GM19372 (cell line): ENCODE data around the gene CRTC2.
"Not testable (repeated sequence)": the region's sequence is repeated elsewhere in the genome, so short reads cannot be mapped to it uniquely, and the experiment has no call there.

Source experiments
- ATAC-seq: cut with Tn5 transposase; IDR thresholded peaks from one replicate; pipeline ENCODE4 v1.9.1; 2021; ENCODE audit warnings: mild to moderate bottlenecking, low read depth, moderate library complexity; ENCODE audit not compliant: unreplicated experiment

The CRTC2 gene, protein sequence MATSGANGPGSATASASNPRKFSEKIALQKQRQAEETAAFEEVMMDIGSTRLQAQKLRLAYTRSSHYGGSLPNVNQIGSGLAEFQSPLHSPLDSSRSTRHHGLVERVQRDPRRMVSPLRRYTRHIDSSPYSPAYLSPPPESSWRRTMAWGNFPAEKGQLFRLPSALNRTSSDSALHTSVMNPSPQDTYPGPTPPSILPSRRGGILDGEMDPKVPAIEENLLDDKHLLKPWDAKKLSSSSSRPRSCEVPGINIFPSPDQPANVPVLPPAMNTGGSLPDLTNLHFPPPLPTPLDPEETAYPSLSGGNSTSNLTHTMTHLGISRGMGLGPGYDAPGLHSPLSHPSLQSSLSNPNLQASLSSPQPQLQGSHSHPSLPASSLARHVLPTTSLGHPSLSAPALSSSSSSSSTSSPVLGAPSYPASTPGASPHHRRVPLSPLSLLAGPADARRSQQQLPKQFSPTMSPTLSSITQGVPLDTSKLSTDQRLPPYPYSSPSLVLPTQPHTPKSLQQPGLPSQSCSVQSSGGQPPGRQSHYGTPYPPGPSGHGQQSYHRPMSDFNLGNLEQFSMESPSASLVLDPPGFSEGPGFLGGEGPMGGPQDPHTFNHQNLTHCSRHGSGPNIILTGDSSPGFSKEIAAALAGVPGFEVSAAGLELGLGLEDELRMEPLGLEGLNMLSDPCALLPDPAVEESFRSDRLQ

DNA sequence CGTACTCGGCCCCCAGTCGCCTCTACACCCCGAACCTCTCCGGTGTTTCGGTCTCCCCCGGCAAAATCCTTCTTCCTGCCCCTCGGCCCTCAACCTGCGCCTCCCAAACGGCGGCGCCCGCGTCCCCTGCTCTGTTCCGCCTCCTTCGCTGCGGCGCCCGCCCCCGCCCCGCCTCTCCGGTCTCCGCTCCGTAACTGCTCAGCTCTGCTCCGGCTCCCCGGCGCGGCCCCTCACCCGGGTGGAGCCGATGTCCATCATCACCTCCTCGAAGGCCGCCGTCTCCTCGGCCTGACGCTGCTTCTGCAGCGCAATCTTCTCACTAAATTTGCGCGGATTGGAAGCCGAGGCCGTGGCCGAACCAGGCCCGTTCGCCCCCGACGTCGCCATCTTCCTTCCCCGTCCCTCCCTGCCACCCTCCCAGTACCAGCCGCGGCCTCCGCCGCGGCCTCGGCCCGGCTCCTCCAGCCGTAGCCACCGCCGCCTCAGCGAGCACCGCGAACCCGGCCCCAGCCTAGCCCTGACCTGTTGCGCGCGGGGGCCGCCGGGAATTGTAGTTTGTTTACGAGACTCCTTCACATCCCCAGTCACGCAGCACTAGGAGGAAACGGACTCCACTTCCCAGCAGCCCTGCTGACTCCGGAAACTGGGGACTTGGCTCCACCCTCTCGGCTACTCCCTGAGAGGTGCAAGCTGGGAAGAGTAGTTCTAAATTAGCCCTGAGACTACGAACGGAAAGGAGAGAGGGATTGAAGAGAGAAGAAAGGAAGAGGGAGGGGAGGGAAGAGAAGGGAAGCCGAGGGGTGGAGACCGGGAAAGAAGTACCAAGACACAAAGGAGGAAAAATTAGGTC lies at the start of gene CRTC2:
TSS of gene CRTC2 (minus strand) at position 502 of the 850 bp plus-strand sequence. CDS start at position 387, 115 bp downstream.
- ATAC-seq, result peak; percentile 74

DNA sequence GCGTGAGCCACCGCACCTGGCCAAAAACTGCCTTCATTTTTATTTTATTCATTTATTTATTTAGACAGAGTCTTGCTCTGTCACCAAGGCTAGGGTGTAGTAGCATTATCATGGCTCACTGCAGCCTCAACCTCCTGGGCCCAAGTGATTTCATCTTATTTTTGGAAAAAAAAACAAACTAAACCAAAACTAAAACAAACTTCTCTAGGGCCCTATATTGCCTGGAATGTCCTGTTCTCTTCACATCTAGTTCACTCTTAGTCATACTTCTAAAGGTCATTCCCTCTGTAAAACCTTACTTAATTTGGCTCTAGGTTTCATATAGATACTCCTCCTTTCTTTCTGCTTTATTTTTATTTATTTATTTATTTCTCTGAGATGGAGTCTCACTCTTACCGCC lies 47.7 kb upstream of the CRTC2 start:
- no peak for ATAC-seq

DNA sequence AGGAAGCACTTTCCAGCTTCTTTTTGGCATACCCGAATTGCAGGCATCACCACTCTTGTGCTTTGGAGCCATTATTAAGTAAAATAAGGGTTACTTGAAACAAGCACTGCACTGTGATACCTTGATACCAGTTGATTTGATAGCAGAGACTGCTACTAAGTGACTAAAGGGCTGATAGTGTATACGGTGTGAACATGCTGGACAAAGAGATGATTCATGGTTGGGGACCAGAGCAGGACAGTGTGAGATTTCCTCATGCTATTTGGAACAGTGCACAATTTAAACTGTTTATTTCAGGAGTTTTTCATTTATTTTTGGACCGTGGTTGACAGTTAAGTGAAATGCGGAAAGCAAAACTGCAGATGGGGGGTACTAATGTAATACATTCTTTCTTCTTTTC lies 42.0 kb upstream of the CRTC2 start:
- ATAC-seq, result no peak

DNA sequence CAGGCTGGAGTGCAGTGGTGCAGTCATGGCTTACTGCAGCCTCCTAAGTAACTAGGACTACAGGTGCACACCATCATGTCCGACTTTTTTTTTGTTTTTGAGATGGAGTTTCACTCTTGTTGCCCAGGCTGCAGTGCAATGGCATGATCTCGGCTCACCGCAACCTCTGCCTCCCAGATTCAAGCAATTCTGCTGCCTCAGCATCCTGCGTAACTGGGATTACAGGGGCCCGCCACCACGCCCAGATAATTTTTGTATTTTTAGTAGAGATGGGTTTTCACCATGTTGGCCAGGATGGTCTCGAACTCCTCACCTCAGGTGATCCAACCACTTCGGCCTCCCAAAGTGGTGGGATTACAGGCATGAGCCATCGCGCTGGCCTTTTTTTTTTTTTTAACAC lies 38.5 kb upstream of the CRTC2 start:
- not testable (repeated sequence) for ATAC-seq

DNA sequence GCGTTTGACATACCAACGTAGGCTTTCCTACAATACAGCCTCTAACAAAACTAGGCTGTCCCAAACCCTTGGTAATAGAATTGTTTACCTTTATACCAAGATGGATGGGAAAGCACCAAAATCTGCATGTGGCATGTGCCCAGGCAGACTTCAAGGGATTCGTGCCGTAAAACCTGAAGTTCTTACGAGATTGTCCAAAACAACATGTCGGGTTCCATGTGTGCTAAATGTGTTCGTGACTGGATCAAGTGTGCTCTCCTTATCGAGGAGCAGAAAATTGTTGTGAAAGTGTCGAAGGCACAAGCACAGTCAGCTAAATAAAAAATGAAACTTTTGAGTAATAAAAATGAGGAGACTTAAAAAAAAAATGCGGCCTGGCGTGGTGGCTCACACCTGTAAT lies 37.2 kb upstream of the CRTC2 start:
- no peak for ATAC-seq

DNA sequence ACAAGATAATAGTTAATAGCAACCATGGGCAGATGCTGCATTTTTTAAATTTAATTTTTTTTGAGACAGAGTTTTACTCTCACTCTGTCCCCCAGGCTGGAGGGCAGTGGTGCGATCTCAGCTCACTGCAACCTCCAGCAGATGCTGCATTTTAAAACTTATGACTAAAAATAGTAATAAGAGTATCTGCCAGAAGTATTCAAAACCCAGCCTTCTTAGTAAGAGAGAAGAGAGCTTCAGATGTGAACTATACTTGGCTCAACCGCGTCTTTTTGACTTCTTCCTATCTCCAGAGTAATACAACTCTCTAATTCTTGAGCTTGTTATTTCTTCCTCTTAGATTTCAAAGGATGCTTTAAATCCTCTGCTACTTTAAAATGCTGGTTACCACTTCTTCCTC lies 36.8 kb upstream of the CRTC2 start:
- ATAC-seq, result no peak

DNA sequence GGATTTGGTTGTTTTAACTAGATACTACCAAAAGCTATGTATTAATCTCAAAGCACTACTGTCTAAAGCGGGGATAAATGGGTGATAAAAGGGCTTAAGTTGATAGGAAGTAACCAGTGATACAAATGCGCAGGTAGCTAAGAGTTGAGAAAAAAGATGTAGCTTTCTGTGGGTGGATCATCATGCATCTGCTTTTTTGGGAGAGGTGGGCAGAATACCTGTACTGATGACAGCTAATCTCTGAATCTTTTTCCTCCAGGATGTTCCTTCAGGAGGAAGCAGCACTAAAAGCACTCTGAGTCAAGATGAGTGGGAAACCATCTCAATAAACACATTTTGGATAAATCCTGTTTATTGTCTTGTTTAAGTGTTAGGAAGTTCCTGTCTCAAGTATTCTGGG lies 33.4 kb upstream of the CRTC2 start:
- no peak for ATAC-seq

DNA sequence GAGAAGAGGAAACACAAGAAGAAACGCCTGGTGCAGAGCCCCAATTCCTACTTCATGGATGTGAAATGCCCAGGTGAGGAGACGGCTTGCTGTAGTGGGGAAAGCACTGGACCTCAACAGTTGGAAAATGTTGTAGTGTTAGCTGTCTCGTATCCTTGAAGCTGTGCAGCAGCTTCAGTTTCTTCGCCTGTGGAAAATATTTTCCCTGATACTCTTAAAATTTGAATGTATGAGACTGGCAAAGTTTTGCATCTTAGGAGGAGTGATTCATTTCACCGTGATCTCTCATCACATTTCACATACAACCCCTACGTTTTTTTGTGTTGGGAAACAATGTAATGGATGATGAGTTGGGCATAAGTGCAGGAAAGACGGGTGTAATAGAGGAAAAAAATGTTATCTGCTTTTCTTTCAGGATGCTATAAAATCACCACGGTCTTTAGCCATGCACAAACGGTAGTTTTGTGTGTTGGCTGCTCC lies 32.8 kb upstream of the CRTC2 start:
- ATAC-seq, result no peak

DNA sequence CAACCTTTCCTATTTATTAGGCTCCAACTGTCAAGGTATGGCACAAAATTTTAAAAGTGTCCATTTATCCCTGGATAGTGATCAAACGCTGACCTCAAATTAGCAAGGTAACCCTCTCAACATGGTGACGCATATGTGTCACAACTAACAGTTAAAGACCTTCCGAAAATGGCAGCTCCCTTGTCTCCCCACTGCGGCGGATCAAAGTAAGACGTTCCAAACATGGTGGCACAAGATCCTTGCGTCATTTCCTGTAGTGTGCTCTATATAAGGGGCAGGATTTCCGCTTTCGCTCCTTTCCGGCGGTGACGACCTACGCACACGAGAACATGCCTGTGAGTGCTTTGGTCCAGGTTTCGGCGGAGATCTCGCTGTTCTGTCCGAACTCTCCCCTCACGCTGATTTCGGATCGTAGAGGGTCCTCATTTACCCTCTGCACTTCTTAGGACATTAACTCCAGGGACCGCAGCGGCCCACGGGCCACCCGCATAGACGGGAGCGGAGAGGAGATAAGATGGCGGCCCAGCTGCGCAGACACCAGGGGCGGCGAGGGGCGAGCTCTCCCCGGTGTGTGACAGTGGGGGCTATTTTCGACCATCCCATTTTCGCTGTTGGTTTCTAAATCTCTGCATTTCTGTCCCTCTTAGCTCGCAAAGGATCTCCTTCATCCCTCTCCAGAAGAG lies 32.2 kb upstream of the CRTC2 start, which contains the start of gene RPS27:
TSS of gene RPS27 (plus strand) at position 295 of the 683 bp plus-strand sequence. CDS start at position 330, 35 bp downstream.
- ATAC-seq, result peak; percentile 67

DNA sequence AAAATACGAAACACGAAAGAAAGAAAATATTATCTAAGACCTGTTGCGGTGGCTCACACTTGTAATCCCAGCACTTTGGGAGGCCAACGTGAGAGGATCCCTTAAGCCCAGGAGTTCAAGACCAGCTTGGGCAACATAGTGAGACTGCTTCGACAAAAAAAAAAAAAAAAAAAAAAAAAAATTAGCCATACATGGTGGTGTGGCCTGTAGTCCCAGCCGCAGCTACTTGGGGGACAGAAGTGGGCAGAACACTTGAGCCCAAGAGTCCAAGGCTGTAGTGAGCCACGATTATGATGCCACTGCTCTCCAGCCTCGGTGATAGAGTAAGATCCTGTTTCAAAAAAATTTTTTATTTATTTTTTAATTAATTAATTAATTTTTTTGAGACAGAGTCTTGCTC lies 29.2 kb upstream of the CRTC2 start:
- no peak for ATAC-seq

DNA sequence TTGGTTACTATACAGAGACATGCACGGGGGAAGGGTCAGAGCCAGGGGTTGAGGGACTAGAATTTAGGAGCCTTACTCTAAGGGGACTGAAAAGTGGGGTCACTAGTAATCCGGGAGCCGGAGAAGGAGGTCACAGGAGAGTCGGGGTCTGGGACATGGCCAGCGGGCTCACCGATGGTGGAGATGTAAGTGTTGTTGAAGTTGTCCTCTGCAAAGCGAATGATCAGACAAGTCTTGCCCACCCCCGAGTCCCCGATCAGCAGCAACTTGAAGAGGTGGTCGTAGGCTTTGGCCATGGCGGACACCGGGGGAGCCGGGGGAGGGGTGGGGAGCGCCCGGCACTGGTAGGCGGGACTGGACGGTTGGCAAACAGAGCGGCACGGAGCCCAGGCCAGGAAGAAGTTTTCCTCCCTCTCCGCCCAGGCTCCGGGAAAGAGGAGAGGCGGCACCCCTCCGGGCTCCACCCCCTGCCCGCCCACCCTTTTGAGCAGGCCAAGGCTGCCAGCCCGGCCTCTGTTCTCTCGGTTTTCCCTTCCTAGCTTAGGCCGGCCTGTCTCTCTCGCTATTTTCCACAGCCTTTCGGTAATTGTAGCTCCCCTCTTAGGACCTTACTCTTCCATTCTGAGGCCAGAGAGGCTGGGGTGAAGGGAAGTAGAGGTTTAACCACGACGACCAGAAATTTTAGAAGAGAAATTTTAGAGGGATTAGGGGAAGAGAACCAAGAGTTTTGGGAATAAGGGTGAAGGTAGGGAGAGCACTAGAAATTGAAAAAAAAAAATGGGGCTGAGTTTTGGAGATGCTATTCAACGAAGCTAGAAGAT lies 27.7 kb upstream of the CRTC2 start, which contains the start of gene RAB13:
TSS of gene RAB13 (minus strand) at position 399 of the 821 bp plus-strand sequence. CDS start at position 296, 103 bp downstream.
- no peak for ATAC-seq

DNA sequence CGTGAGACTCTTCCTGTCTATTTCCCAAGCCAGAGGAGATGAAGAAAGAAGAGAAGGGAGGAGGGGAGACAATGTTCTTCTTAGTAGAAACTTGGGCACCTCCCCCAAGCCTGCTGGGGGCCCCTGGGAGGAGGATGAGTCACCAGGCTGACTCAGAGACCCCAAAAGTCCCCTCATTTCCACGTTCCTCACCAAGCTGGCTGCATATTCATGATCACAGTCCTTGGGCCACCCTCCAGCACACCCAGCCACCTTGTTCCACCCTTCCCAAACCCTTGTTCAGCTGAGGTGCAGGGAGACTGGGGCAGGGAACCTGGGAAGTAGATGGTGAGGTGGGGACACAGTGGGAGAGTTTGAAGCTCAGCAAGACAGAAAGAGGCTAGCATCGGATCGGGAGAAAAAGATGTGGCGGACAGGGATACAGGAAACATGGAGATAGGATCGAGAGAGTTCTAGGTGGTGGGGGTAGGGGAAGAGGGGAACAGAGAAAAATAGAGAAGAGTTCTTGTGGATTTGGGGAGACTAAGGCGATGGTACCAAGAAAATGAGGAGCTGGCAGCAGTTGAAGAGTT lies 27.0 kb upstream of the CRTC2 start:
- ATAC-seq, result no peak

DNA sequence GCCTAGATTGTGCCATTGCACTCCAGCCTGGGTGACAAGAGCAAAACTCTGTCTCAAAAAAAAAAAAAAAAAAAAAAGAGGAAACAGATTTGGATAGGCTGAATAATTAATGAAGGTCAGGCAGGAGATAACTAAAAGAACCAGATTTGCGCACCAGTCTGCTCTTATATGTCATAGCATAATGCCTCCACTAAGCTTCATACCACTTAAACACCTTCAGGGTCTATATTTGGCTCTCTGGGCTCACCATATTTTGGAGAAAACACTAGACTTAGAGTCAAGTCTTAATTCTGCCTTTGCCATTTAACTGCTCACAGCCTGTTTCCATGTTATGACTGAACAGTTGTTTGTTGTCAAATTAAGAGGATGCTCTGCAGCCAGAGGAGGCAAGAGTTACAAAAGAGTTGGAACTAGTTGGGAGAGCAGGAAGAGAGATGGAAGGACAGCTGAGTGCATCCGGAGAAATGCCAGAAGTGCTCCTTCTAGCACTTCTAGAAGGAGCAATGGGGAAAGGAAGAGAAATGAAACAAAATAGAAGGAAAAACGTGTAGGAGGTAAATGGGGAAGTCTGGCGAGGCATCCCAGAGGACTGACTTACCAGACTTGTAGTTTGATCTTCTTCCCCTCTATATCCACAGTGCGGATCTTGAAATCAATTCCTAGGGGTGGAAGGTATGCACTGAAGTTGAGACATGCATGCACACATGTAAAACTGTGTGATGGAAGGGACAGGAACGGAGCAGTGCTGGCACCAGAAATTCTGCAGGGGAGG lies 25.9 kb upstream of the CRTC2 start:
- no peak for ATAC-seq

DNA sequence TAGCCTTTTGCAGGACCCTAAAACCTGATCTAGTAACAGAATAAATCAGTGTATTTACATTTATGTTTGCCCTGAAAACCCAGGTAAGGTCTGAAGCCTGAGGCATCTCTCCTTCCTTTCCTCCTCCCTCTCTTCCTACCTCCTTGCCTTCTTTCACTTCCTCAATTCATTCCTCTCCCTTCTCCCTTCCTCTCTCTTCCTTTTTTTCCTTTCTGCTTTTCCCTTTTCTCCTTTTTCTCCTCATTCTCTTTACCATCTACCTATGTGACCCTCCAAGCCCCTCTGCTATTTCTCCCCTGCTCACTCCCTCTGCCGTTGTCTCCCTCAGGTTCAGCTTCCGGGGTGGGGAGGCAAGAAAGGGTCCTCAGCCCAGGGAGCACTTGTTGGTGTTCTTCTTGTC lies 23.3 kb upstream of the CRTC2 start:
- not testable (repeated sequence) for ATAC-seq

DNA sequence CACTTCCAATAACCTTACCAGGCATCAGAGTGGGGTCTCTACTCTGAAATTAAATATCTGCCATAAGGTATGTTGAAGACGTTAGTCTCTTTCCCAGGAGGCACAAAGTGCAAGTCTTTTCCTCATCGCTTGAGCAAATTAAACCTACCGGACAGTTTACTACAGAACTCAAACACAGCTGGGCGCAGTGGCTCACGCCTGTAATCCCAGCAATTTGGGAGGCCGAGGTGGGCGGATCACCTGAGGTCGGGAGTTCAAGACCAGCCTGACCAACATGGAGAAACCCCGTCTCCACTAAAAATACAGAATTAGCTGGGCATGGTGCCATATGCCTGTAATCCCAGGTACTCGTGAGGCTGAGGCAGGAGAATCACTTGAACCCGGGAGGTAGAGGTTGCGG lies 20.7 kb upstream of the CRTC2 start:
- ATAC-seq, result not testable (repeated sequence)

DNA sequence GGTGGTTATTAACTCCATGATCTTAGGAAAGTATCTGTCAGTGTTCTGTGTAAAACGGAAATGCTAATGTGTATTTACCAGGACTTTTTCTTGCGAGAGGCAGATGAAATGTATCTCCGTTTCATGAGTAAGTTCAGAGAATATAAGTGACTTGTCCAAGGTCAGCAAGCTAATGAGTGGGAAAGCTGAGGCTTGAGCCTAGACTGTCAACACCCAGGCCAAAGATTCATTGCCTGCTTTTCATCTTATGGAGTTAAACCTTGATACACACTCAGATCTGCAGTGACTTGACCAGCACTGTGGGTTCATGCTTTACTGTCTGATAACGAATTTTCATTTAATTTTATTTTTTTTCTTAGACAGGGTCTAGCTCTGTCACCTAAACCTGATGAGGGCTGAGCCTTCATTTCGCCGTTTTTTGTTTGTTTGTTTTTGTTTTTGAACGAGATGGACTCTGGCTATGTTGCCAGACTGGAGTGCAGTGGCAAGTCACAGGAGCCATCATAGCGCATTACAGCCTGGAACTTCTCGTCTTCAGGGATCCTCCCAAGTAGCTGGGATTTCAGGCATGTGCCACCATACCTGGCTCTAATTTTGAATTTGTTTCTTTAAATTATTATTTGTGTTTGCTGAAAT lies 20.0 kb upstream of the CRTC2 start:
- no peak for ATAC-seq
